Measurements from ENCODE around the gene SLC22A8.

SLC22A8 gene

GRCh38 chr11:62994775-62995174, 20.9 kb downstream of the SLC22A8 start:
- no peak for DNase-seq (ENCODE audit: low read depth)
- no peak for TF ChIP-seq CTCF (IDR thresholded peaks at IDR 0.05; ENCODE audit: low read depth, low read length, missing control alignments)
- no peak overlapping the region for H3K4me3 ChIP-seq (ENCODE audit: low read depth, low read length)

- no peak for DNase-seq (ENCODE audit: low read depth)
- no peak overlapping the region for H3K4me3 ChIP-seq (ENCODE audit: low read depth, low read length)
- TF ChIP-seq CTCF (IDR thresholded peaks at IDR 0.05; ENCODE audit: low read depth, low read length, missing control alignments), result no peak
Observed at GRCh38 chr11:62988276-62988675, 27.4 kb downstream of the SLC22A8 start.

GRCh38 chr11:62985041-62985750, 30.4 kb downstream of the SLC22A8 start:
- H3K4me3 ChIP-seq (ENCODE audit: low read depth, low read length), result no peak overlapping the region
- no peak for TF ChIP-seq CTCF (IDR thresholded peaks at IDR 0.05; ENCODE audit: low read depth, low read length, missing control alignments)
- no peak for DNase-seq (ENCODE audit: low read depth)

GRCh38 chr11:62984451-62984991, 31.1 kb downstream of the SLC22A8 start, which contains the start of gene SLC22A6:
Gene SLC22A6 (minus strand): TSS chr11:62984967. CDS start chr11:62984690, 277 bp downstream.
- TF ChIP-seq CTCF (IDR thresholded peaks at IDR 0.05; ENCODE audit: low read depth, low read length, missing control alignments), result no peak
- no peak within 1 kb of the TSS for H3K4me3 ChIP-seq (ENCODE audit: low read depth, low read length)
- no peak for DNase-seq (ENCODE audit: low read depth)

GRCh38 chr11:62983536-62984199, 32.0 kb downstream of the SLC22A8 start:
- no peak overlapping the region for H3K4me3 ChIP-seq (ENCODE audit: low read depth, low read length)
- no peak for DNase-seq (ENCODE audit: low read depth)
- no peak for TF ChIP-seq CTCF (IDR thresholded peaks at IDR 0.05; ENCODE audit: low read depth, low read length, missing control alignments)

GRCh38 chr11:62981743-62982142, 33.9 kb downstream of the SLC22A8 start:
- no peak for DNase-seq (ENCODE audit: low read depth)
- TF ChIP-seq CTCF (IDR thresholded peaks at IDR 0.05; ENCODE audit: low read depth, low read length, missing control alignments), result no peak
- no peak overlapping the region for H3K4me3 ChIP-seq (ENCODE audit: low read depth, low read length)
